Thyroid gland (tissue), 4 donors: ENCODE measurements around the gene DTL.

Experiments
- POLR2A ChIP-seq, 2 donors: fragments of 450-650 bp; IDR thresholded peaks; one replicate each; pipeline ENCODE4 v1.6.1; 2017; ENCODE audit warnings: antibody characterized with exemption in 2 of 2, mild to moderate bottlenecking in 2 of 2, moderate library complexity in 1 of 2
- TF ChIP-seq, protein P1 (sequence below), 6 experiments: fragments of 200-600 bp in 3 of 6; fragments of 450-650 bp in 3 of 6; sonication (generic) in 3 of 6; IDR thresholded peaks; one replicate each; pipeline ENCODE4 v1.5.1; 2016 to 2019; ENCODE audit warnings: antibody characterized with exemption in 6 of 6, mild to moderate bottlenecking in 2 of 6, inconsistent platforms in 1 of 6, moderate library complexity in 1 of 6

DNA sequence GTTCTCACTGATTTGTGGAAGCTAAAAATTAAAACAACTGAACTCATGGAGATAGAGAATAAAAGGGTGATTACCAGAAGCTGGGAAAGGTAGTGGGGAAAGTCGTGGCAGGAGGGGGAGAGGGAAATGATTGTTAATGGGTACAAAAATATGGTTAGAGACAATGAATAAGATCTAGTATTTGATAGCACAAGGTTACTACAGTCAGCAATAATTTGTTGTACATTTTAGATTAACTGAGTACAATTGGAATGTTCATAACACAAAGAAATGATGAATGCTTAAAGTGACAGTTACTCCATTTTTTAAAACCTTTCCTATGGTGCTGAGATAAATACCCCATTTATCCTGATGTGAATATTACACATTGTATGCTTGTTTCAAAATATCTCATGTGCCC lies 102.3 kb downstream of the DTL start:
- TF ChIP-seq, protein P1, sequence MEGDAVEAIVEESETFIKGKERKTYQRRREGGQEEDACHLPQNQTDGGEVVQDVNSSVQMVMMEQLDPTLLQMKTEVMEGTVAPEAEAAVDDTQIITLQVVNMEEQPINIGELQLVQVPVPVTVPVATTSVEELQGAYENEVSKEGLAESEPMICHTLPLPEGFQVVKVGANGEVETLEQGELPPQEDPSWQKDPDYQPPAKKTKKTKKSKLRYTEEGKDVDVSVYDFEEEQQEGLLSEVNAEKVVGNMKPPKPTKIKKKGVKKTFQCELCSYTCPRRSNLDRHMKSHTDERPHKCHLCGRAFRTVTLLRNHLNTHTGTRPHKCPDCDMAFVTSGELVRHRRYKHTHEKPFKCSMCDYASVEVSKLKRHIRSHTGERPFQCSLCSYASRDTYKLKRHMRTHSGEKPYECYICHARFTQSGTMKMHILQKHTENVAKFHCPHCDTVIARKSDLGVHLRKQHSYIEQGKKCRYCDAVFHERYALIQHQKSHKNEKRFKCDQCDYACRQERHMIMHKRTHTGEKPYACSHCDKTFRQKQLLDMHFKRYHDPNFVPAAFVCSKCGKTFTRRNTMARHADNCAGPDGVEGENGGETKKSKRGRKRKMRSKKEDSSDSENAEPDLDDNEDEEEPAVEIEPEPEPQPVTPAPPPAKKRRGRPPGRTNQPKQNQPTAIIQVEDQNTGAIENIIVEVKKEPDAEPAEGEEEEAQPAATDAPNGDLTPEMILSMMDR (IDR thresholded peaks at IDR 0.05) = no peak
- TF ChIP-seq POLR2A (IDR thresholded peaks at IDR 0.05) = no peak
